Measurements from ENCODE around the gene ADGRG1.
A peak's percentile ranks its signal among the peaks of the same experiment; 100 is the strongest.

Gene ADGRG1

GRCh38 chr16:57682809-57683635, 54.6 kb downstream of the ADGRG1 start:
- no peak for DNase-seq (ENCODE audit: low read depth in 1 of 2, low spot score in 1 of 2)

- no peak for DNase-seq (ENCODE audit: low read depth in 1 of 2, low spot score in 1 of 2)
These were observed 55.5 kb downstream of the ADGRG1 start for GRCh38 chr16:57683636-57684545.

- DNase-seq (ENCODE audit: low read depth in 1 of 2, low spot score in 1 of 2) = no peak
These were observed 56.4 kb downstream of the ADGRG1 start for GRCh38 chr16:57684626-57685358.

- no peak for DNase-seq (ENCODE audit: low read depth in 1 of 2, low spot score in 1 of 2)
These were observed 57.2 kb downstream of the ADGRG1 start for GRCh38 chr16:57685633-57686032.

- no peak for DNase-seq (ENCODE audit: low read depth in 1 of 2, low spot score in 1 of 2)
These were observed 58.1 kb downstream of the ADGRG1 start for GRCh38 chr16:57686577-57686976.

- DNase-seq (ENCODE audit: low read depth in 1 of 2, low spot score in 1 of 2) = no peak
These were observed 59.0 kb downstream of the ADGRG1 start for GRCh38 chr16:57687363-57687929.

GRCh38 chr16:57688487-57688986, 60.1 kb downstream of the ADGRG1 start:
- no peak for DNase-seq (ENCODE audit: low read depth in 1 of 2, low spot score in 1 of 2)

- no peak for DNase-seq (ENCODE audit: low read depth in 1 of 2, low spot score in 1 of 2)
These were observed 60.7 kb downstream of the ADGRG1 start for GRCh38 chr16:57688987-57689761.

- peak in 1 of 2 donors; percentile 8 for DNase-seq (ENCODE audit: low read depth in 1 of 2, low spot score in 1 of 2)
These were observed 61.5 kb downstream of the ADGRG1 start for GRCh38 chr16:57689762-57690558.

- DNase-seq (ENCODE audit: low read depth in 1 of 2, low spot score in 1 of 2) = no peak
These were observed 62.5 kb downstream of the ADGRG1 start for GRCh38 chr16:57690782-57691471.

GRCh38 chr16:57692636-57693035, 64.2 kb downstream of the ADGRG1 start:
- DNase-seq (ENCODE audit: low read depth in 1 of 2, low spot score in 1 of 2) = no peak

GRCh38 chr16:57693550-57693949, 65.1 kb downstream of the ADGRG1 start:
- DNase-seq (ENCODE audit: low read depth in 1 of 2, low spot score in 1 of 2) = no peak

GRCh38 chr16:57694231-57694724, 65.8 kb downstream of the ADGRG1 start:
- DNase-seq (ENCODE audit: low read depth in 1 of 2, low spot score in 1 of 2) = no peak

GRCh38 chr16:57694725-57695679, 66.6 kb downstream of the ADGRG1 start, which contains the start of gene DRC7:
Gene DRC7, plus strand, starts transcription at chr16:57694806. Its CDS starts 3,144 bp downstream, at chr16:57697950.
- DNase-seq (ENCODE audit: low read depth in 1 of 2, low spot score in 1 of 2) = no peak

GRCh38 chr16:57695680-57696069, 67.2 kb downstream of the ADGRG1 start:
- DNase-seq (ENCODE audit: low read depth in 1 of 2, low spot score in 1 of 2) = no peak

- DNase-seq (ENCODE audit: low read depth in 1 of 2, low spot score in 1 of 2) = no peak
These were observed 67.8 kb downstream of the ADGRG1 start for GRCh38 chr16:57696240-57696639.

- no peak for DNase-seq (ENCODE audit: low read depth in 1 of 2, low spot score in 1 of 2)
These were observed 69.6 kb downstream of the ADGRG1 start for GRCh38 chr16:57697896-57698537.

All from stimulated activated CD4-positive, alpha-beta T cell treated with anti-CD3 and anti-CD28 coated beads, Interleukin-15, amount 100 ng/mL, for 1 hour (primary cell).